ENCODE results near the gene PRKAB1. TPM values are rescaled to one million over a fixed set of nuclear protein-coding genes. Genes with fewer than 3 reads are reported as not detected.
"Not testable (repeated sequence)": the region's sequence is repeated elsewhere in the genome, so short reads cannot be mapped to it uniquely, and the experiment has no call there.

PRKAB1 gene
- total RNA-seq, 1 experiment from 2014 or later, result 25.0 TPM

DNA sequence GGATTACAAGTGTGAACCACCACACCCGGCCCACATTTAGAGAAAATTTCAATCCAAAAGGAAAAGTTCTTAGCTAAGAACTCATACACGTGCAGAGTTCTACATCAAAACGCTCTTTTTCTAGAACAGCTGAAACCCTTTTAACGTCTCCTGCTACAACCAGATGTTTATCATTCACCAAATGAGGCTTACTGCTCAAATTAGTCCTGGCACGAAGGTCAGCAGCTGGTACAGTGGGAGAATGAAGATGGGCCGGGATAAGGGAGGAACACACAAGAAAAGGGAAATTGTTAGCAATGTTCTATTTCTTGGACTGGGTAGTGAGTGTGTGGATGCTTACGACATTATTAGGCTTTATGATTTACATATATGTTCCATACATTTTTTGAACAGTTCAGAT lies 37.2 kb downstream of the PRKAB1 start:
- BruUV-seq (replicated peaks), result no TSS peak

GRCh38 chr12:119706427-119706826 lies 38.5 kb downstream of the PRKAB1 start:
- H3K9ac ChIP-seq (ENCODE audit: low read length); H3K27ac ChIP-seq (ENCODE audit: low read depth, low read length); H4K20me1 ChIP-seq (ENCODE audit: insufficient read depth); H3K4me3 ChIP-seq (replicated peaks in 1 of 2; ENCODE audit: low read depth in 1 of 2, low read length in 2 of 2); H3K4me1 ChIP-seq (ENCODE audit: control insufficient read depth in 1 of 2, insufficient read depth in 2 of 2, low read length in 2 of 2); POLR2A ChIA-PET; RAD21 ChIA-PET (ENCODE audit: low non-redundant PET in 1 of 2, low total read pairs in 2 of 2, uncharacterized antibody in 2 of 2, unreplicated experiment in 2 of 2); H3K27me3 ChIP-seq (ENCODE audit: insufficient read depth, low read length); H3K79me2 ChIP-seq (ENCODE audit: insufficient read depth, low read length); H3K9me3 ChIP-seq (ENCODE audit: control insufficient read depth in 1 of 2, insufficient read depth in 1 of 2, low read depth in 1 of 2, low read length in 2 of 2); H3K9me2 ChIP-seq (ENCODE audit: insufficient read depth); BruUV-seq (replicated peaks); H2AFZ ChIP-seq (ENCODE audit: low read depth, low read length, poor library complexity, severe bottlenecking); H3K4me2 ChIP-seq (ENCODE audit: low read length); ATAC-seq; intact Hi-C loops (cut with micrococcal nuclease); DNase-seq (ENCODE audit: low read depth, low spot score); CTCF ChIA-PET: not testable (repeated sequence)
- H3K36me3 ChIP-seq (ENCODE audit: control insufficient read depth in 1 of 2, insufficient read depth in 2 of 2, low read length in 2 of 2), result peaks cover 14 to 33% of the 10 kb centered on the region in 2 experiments

More for the DNA sequence above, 37.2 kb downstream of the PRKAB1 start:
- Histone ChIP-seq H3K79me2 (ENCODE audit: insufficient read depth, low read length) (no peaks in the 10 kb centered on the region), H3K36me3 (ENCODE audit: control insufficient read depth in 1 of 2, insufficient read depth in 2 of 2, low read length in 2 of 2) (peaks cover 18 to 29% of the 10 kb centered on the region in 2 experiments), H3K9me3 (ENCODE audit: control insufficient read depth in 1 of 2, insufficient read depth in 1 of 2, low read depth in 1 of 2, low read length in 2 of 2) (no peaks in the 10 kb centered on the region), H3K27me3 (ENCODE audit: insufficient read depth, low read length) (no peaks in the 10 kb centered on the region), H2AFZ (ENCODE audit: low read depth, low read length, poor library complexity, severe bottlenecking) (no peak overlapping the region), H3K4me2 (ENCODE audit: low read length) (no peak overlapping the region), H3K9ac (ENCODE audit: low read length) (no peak overlapping the region), H3K27ac (ENCODE audit: low read depth, low read length) (no peak overlapping the region), H3K9me2 (ENCODE audit: insufficient read depth) (no peaks in the 10 kb centered on the region), H3K4me3 (replicated peaks in 1 of 2; ENCODE audit: low read depth in 1 of 2, low read length in 2 of 2) (no peak overlapping the region), H3K4me1 (ENCODE audit: control insufficient read depth in 1 of 2, insufficient read depth in 2 of 2, low read length in 2 of 2) (no peaks in the 10 kb centered on the region), H4K20me1 (ENCODE audit: insufficient read depth) (no peaks in the 10 kb centered on the region)
- RAD21 ChIA-PET (ENCODE audit: low non-redundant PET in 1 of 2, low total read pairs in 2 of 2, uncharacterized antibody in 2 of 2, unreplicated experiment in 2 of 2), result no interaction called here
- intact Hi-C loops (cut with micrococcal nuclease), result no loop called here
- CTCF ChIA-PET, result no interaction called here
- no peak for TF ChIP-seq YY1 (IDR thresholded peaks at IDR 0.05; ENCODE audit: extremely low read depth, insufficient replicate concordance, low read depth, low read length)
- POLR2A ChIA-PET, result no interaction called here
- ATAC-seq (no peak), DNase-seq (ENCODE audit: low read depth, low spot score) (no peak)

DNA sequence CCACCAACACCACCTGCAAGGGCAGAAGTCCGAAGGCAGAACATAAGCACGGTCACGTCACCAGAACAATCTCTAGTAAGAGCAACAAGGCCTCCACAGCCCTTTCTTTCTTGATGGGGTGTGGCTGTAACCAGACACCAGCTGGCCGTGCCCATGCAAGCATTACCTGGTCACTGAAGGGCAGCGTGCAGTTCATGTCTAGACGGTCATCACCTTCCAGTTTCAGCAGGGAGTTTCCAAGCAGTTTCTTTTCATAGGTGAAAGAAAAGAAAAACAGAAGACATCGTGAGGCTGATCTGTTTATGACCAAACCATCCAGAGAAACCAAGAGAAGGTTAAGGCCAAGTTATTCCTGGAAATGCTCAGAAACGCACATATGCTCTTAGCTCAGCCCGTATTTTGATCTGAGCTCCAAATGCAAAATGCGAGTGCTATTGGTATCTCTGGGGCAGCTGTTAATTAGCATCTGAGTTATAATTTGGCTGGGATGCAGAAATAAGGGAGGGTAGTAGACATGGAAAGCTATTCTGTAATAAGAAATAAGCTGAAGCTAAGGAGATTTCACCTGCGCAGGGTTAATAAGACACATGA lies 42.5 kb downstream of the PRKAB1 start:
- RAD21 ChIA-PET (ENCODE audit: low non-redundant PET in 1 of 2, low total read pairs in 2 of 2, uncharacterized antibody in 2 of 2, unreplicated experiment in 2 of 2), result no interaction called here
- no peak overlapping the region for H2AFZ ChIP-seq (ENCODE audit: low read depth, low read length, poor library complexity, severe bottlenecking)
- CTCF ChIA-PET, result interaction anchor here (1.2 kb wide), 2 partner anchors 16 to 45 kb away, joined by 3 to 4 read pairs; no protein-coding TSS in a partner anchor
- BruUV-seq (replicated peaks), result no TSS peak
- H3K4me1 ChIP-seq (ENCODE audit: control insufficient read depth in 1 of 2, insufficient read depth in 2 of 2, low read length in 2 of 2), result peaks cover under 1 to 4% of the 10 kb centered on the region in 2 experiments; a peak in 3 of 4 replicates
- POLR2A ChIA-PET, result no interaction called here
- no peaks in the 10 kb centered on the region for H4K20me1 ChIP-seq (ENCODE audit: insufficient read depth)
- no peak overlapping the region for H3K27ac ChIP-seq (ENCODE audit: low read depth, low read length)
- TF ChIP-seq POLR2AphosphoS5 (IDR thresholded peaks at IDR 0.05; ENCODE audit: low read depth, low read length) (no peak), ATF3 (IDR thresholded peaks at IDR 0.05) (no peak), JUND (IDR thresholded peaks at IDR 0.05) (no peak), EGR1 (IDR thresholded peaks at IDR 0.05; ENCODE audit: low read depth) (no peak), YY1 (IDR thresholded peaks at IDR 0.05; ENCODE audit: extremely low read depth, insufficient replicate concordance, low read depth, low read length) (no peak), CTCF (IDR thresholded peaks at IDR 0.05 in 2 of 3, conservative IDR thresholded peaks at IDR 0.05 in 1 of 3; ENCODE audit: borderline replicate concordance in 1 of 3, insufficient read depth in 1 of 3, low read depth in 2 of 3, low read length in 2 of 3) (no peak), EZH2phosphoT487 (IDR thresholded peaks at IDR 0.05; ENCODE audit: borderline replicate concordance) (no peak)
- no peak overlapping the region for H3K4me3 ChIP-seq (replicated peaks in 1 of 2; ENCODE audit: low read depth in 1 of 2, low read length in 2 of 2)
- no peak overlapping the region for H3K4me2 ChIP-seq (ENCODE audit: low read length)
- H3K79me2 ChIP-seq (ENCODE audit: insufficient read depth, low read length), result no peaks in the 10 kb centered on the region; the same call in 1 of the 2 replicates
- ATAC-seq, result no peak
- H3K9ac ChIP-seq (ENCODE audit: low read length), result no peak overlapping the region
- no peaks in the 10 kb centered on the region for H3K27me3 ChIP-seq (ENCODE audit: insufficient read depth, low read length)
- intact Hi-C loops (cut with micrococcal nuclease), result no loop called here
- H3K9me2 ChIP-seq (ENCODE audit: insufficient read depth), result no peaks in the 10 kb centered on the region
- H3K9me3 ChIP-seq (ENCODE audit: control insufficient read depth in 1 of 2, insufficient read depth in 1 of 2, low read depth in 1 of 2, low read length in 2 of 2), result no peaks in the 10 kb centered on the region
- DNase-seq (ENCODE audit: low read depth, low spot score), result no peak
- H3K36me3 ChIP-seq (ENCODE audit: control insufficient read depth in 1 of 2, insufficient read depth in 2 of 2, low read length in 2 of 2), result peaks cover 30 to 58% of the 10 kb centered on the region in 2 experiments

All from HCT116 (cell line).